VCaP (cell line): ENCODE measurements around the gene IL17D.

Experiments used
- H3K27ac ChIP-seq: fragments of 450-650 bp; 2 replicates; pipeline ENCODE4 v1.5.1; 2017
- CTCF ChIP-seq: fragments of 450-650 bp; conservative IDR thresholded peaks from 2 replicates; pipeline ENCODE4 v1.5.1; 2017; ENCODE audit warnings: mild to moderate bottlenecking, moderate library complexity

IL17D gene

DNA sequence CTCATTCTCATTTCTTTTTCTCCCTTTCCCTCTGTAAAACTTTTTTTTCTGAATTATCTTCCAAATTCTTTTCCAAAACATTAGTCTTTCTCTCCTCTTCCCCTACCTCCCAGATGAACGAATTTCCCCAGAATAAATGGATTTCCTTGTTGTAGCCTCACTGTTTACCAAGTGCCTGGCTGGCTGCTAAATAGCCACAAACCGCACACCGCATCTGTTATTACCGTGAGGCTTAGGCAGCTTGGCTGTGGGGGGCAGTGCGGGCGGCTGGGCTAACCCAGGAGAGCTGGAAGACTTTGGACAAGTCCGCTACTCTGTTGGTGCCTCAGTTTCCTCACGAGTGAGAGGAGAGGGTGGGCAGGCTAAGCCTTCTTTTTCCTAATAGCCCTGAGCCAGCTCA lies 10.7 kb downstream of the IL17D start:
- no peak for TF ChIP-seq CTCF
- no peak overlapping the region for H3K27ac ChIP-seq

DNA sequence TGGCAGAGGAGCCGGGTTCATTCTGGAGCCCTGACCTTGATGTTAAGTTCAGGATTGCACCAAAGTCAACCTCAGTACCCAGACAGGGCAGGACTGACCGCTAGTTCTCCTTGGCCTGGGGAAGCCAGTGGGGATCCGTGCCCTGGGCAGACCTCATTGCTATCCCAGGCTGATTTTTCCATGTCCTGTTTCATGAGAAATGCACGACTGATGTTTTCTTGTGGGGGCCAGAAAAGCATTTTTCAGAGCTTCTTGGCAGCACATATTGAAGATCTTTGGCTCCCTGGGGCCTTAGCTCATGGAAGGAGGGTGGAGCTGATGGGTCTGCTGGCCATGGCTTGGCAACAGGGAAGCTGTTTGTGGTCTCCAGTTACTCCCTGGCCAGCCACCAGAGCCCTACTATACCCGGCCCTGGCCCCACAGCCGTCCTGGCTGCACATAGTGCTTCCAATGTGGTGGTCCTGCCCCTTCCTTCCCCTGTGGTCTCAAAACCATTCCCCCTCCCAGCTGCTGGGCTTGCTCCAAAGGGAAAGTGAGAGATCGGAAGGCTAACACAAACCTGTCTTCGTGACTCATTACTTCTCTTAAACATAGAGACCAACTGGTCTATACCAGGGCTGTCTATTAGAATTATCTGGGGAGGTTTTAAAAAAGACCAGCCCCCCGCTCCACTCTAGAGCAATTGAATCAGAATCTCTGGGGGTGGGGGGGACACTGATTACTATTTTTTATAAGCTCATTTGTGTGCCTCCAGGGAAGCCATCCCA lies 11.2 kb downstream of the IL17D start:
- no peak for TF ChIP-seq CTCF
- H3K27ac ChIP-seq, result no peak overlapping the region

GRCh38 chr13:20715330-20715712 lies 11.8 kb downstream of the IL17D start:
- H3K27ac ChIP-seq, result no peak overlapping the region
- no peak for TF ChIP-seq CTCF

DNA sequence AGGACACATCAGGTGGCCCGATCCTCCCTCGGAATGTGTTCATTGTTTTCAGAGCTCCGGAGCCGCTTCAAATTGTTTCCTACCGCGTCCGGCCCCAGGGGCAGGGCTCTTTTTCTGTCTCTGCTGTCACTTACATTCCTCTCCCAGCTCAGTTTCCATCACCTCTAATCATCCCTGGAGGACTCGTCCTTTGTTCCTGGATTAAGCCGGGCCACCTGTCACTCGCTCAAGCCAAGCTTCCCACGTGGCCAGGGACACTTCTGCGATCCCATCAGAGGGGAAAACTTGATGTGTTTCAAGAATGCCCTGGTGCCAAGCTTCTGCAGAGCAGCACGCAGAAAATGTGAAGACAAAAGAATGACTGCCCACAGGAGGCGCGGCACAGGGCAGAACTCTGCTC lies 13.5 kb downstream of the IL17D start:
- TF ChIP-seq CTCF, result no peak
- H3K27ac ChIP-seq, result no peak overlapping the region

GRCh38 chr13:20717581-20718542 lies 14.4 kb downstream of the IL17D start:
- TF ChIP-seq CTCF, result no peak
- H3K27ac ChIP-seq, result no peak overlapping the region

DNA sequence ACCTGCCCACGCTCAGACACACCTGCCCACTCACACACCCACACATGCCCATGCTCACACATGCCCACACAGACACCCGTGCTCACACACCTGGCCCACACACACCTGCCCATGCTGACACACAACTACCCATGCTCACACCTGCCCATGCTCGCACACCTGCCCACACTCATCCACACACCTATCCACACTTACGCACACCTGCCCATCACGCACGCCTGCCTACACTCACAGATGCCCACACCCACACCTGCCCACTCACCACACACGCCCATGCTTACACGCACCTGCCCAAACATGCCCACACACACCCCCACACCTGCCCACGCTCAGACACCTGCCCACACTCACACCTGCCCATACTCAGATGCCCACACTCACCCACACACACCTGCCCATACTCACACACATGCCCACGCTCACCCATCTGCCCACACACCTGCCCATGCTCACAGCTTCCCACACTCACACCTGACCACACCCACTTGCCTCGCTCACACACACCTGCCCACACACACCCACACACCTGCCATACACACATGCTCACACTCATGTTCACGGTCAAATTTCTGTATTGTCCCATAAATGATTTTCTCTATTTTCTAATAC lies 15.6 kb downstream of the IL17D start:
- H3K27ac ChIP-seq, result no peak overlapping the region
- TF ChIP-seq CTCF, result no peak

GRCh38 chr13:20719783-20720182 lies 16.3 kb downstream of the IL17D start:
- H3K27ac ChIP-seq, result no peak overlapping the region
- TF ChIP-seq CTCF, result no peak
